ENCODE measurements around the gene SLC16A12. TPM values are rescaled to one million over a fixed set of nuclear protein-coding genes. Genes with fewer than 3 reads are reported as not detected.
A peak's percentile ranks its signal among the peaks of the same experiment; 100 is the strongest.
"Not testable (repeated sequence)": the region's sequence is repeated elsewhere in the genome, so short reads cannot be mapped to it uniquely, and the experiment has no call there.

Gene SLC16A12
- polyA plus RNA-seq, 1 donor (not counting 4 experiments of a cell fraction or from before 2014, with no cell fraction given) = 0.10 TPM

DNA sequence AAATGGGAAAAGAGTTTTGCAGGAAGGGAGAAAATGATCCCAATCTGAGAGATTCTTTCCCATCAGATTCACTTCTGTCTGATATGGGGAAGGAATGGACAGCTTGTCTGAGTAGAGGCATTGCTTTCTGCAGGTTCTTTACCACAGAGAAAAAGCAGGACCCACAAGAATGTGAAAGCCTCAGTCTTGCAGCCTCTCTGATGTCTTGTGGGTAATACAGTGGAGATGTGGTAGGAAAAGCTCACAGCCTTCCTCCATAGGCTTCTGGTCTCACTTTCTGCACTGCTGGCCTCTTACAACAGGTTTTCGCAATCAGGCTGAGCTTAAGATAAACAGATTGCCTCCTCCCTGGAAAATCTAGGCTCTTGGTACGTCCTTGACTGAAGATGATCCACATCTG is 142.4 kb downstream of the SLC16A12 start:
- no peaks in the 10 kb centered on the region for H3K9me3 ChIP-seq (ENCODE audit: control insufficient read depth, low read depth, low read length)
- FAIRE-seq = no peak

DNA sequence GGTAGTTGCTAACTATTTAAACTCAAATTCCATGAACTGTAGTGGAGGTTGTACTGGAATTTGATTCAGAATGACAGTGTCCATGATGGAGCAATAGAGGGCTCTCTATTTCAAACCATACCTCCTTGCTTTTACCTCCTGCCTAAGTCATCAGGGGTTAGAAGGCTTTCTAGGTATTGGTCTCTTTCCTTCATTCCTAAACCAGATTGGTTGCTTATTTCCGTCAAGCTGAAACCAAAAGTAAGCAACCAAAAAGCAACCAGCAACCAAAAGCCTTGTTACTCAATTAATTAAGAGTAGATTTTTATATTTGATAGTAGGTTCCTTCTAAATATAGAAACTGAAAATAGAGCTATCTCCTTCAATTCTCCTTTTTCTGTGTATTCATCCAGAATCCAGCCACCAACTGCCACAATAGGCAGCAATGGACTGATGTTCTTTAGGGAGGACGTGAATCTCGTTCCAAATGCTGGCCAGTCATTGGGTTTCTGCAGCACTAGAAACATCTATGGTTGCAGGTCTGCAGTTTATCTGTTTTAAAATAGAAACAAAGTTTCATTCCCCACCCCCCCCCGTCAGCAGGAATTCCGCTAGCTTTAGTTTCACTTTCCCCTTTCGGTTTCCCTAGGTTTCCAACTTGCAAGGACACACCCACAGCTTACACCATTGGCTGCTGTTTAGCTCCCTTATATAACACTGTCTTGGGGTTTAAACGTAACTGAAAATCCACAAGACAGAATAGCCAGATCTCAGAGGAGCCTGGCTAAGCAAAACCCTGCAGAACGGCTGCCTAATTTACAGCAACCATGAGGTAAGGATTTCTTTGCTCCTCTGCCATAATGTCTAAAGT is 143.3 kb downstream of the SLC16A12 start, which contains the start of gene IFIT1:
Gene IFIT1, plus strand, starts transcription at position 717 of the 850 bp plus-strand sequence. Its CDS starts 90 bp downstream, at position 807.
- no peaks in the 10 kb centered on the region for H4K20me1 ChIP-seq (ENCODE audit: control insufficient read depth, extremely low read depth, insufficient read depth, low read length)
- peak within 1 kb of the TSS; percentile 60 for H3K27ac ChIP-seq (ENCODE audit: control insufficient read depth, insufficient read depth, low read length)
- no peaks in the 10 kb centered on the region for H3K9me1 ChIP-seq (ENCODE audit: control insufficient read depth, extremely low read depth, insufficient read depth, low read length)
- no peaks in the 10 kb centered on the region for H3K9me3 ChIP-seq (ENCODE audit: control insufficient read depth, low read depth, low read length)
- H3K79me2 ChIP-seq (ENCODE audit: control insufficient read depth, insufficient read depth, low read length) = peaks cover 16% of the 10 kb centered on the region
- peak within 1 kb of the TSS; percentile 68 for H3K4me2 ChIP-seq (ENCODE audit: control insufficient read depth, extremely low read depth, insufficient read depth, low read depth, low read length)
- peak within 1 kb of the TSS; percentile 50 to 88 (median 84) for H3K4me3 ChIP-seq (ENCODE audit: control insufficient read depth in 2 of 3, extremely low read depth in 1 of 3, insufficient read depth in 2 of 3, low read depth in 1 of 3, low read length in 3 of 3)
- dilution Hi-C loops (cut with MboI; ENCODE audit: extremely low pct_ligation_motif_present, low sequenced_read_pairs) = no loop called here
- peaks cover 14% of the 10 kb centered on the region for H3K4me1 ChIP-seq (ENCODE audit: control insufficient read depth, extremely low read depth, insufficient read depth, low read length)
- FAIRE-seq (peak; percentile 90), DNase-seq (ENCODE audit: low read depth, low spot score) (peak; percentile 81)
- no peaks in the 10 kb centered on the region for H3K27me3 ChIP-seq (ENCODE audit: control insufficient read depth, extremely low read depth, insufficient read depth, low read length)
- TF ChIP-seq EZH2 (IDR thresholded peaks at IDR 0.05; ENCODE audit: low read length) (no peak), CTCF (optimal IDR thresholded peaks at IDR 0.05 in 1 of 3, IDR thresholded peaks at IDR 0.05 in 1 of 3, conservative IDR thresholded peaks at IDR 0.05 in 1 of 3; ENCODE audit: extremely low read depth in 1 of 3, insufficient read depth in 2 of 3, low read length in 3 of 3) (no peak)
- no peaks in the 10 kb centered on the region for H3K36me3 ChIP-seq (ENCODE audit: control insufficient read depth in 2 of 2, extremely low read depth in 1 of 2, insufficient read depth in 2 of 2, low read length in 2 of 2)
- peak within 1 kb of the TSS; percentile 94 for H2AFZ ChIP-seq (ENCODE audit: control insufficient read depth, low read length)
- H3K9ac ChIP-seq (ENCODE audit: control insufficient read depth, extremely low read depth, insufficient read depth, low read length) = peak within 1 kb of the TSS; percentile 67

More for the DNA sequence above, 142.4 kb downstream of the SLC16A12 start:
- Histone ChIP-seq H3K9me1 (ENCODE audit: control insufficient read depth, extremely low read depth, insufficient read depth, low read length) (no peaks in the 10 kb centered on the region), H3K79me2 (ENCODE audit: control insufficient read depth, insufficient read depth, low read length) (peaks cover 16% of the 10 kb centered on the region), H4K20me1 (ENCODE audit: control insufficient read depth, extremely low read depth, insufficient read depth, low read length) (no peaks in the 10 kb centered on the region), H2AFZ (ENCODE audit: control insufficient read depth, low read length) (peak overlapping the region; percentile 54), H3K9ac (ENCODE audit: control insufficient read depth, extremely low read depth, insufficient read depth, low read length) (peak overlapping the region; percentile 67), H3K27ac (ENCODE audit: control insufficient read depth, insufficient read depth, low read length) (peak overlapping the region; percentile 4), H3K4me3 (ENCODE audit: control insufficient read depth in 2 of 3, extremely low read depth in 1 of 3, insufficient read depth in 2 of 3, low read depth in 1 of 3, low read length in 3 of 3) (peak overlapping the region; percentile 50 to 88 (median 84)), H3K36me3 (ENCODE audit: control insufficient read depth in 2 of 2, extremely low read depth in 1 of 2, insufficient read depth in 2 of 2, low read length in 2 of 2) (peaks cover 0 to 1% of the 10 kb centered on the region in 2 experiments), H3K4me1 (ENCODE audit: control insufficient read depth, extremely low read depth, insufficient read depth, low read length) (peaks cover 14% of the 10 kb centered on the region), H3K27me3 (ENCODE audit: control insufficient read depth, extremely low read depth, insufficient read depth, low read length) (no peaks in the 10 kb centered on the region), H3K4me2 (ENCODE audit: control insufficient read depth, extremely low read depth, insufficient read depth, low read depth, low read length) (peak overlapping the region; percentile 68)
- DNase-seq (ENCODE audit: low read depth, low spot score) = no peak
- dilution Hi-C loops (cut with MboI; ENCODE audit: extremely low pct_ligation_motif_present, low sequenced_read_pairs) = no loop called here
- no peak for TF ChIP-seq EZH2 (IDR thresholded peaks at IDR 0.05; ENCODE audit: low read length)
- TF ChIP-seq CTCF (optimal IDR thresholded peaks at IDR 0.05 in 1 of 3, IDR thresholded peaks at IDR 0.05 in 1 of 3, conservative IDR thresholded peaks at IDR 0.05 in 1 of 3; ENCODE audit: extremely low read depth in 1 of 3, insufficient read depth in 2 of 3, low read length in 3 of 3) = no peak

DNA sequence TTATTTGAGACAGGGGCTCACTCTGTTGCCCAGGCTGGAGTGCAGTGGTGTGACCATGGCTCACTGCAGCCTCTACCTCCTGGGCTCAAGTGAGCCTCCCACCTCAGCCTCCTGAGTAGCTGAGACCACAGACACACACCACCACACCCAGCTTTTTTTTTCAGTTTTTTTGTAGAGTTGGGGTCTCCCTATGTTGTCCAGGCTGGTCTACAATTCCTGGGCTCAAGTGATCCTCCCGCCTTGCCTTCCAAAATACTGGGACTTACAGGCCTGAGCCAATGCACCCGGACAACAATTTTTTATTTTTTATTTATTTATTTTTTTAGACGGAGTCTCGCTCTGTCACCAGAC is 144.2 kb downstream of the SLC16A12 start:
- H3K27ac ChIP-seq (ENCODE audit: control insufficient read depth, insufficient read depth, low read length); H3K9ac ChIP-seq (ENCODE audit: control insufficient read depth, extremely low read depth, insufficient read depth, low read length); H4K20me1 ChIP-seq (ENCODE audit: control insufficient read depth, extremely low read depth, insufficient read depth, low read length); H3K36me3 ChIP-seq (ENCODE audit: control insufficient read depth in 2 of 2, extremely low read depth in 1 of 2, insufficient read depth in 2 of 2, low read length in 2 of 2); H3K4me3 ChIP-seq (ENCODE audit: control insufficient read depth in 2 of 3, extremely low read depth in 1 of 3, insufficient read depth in 2 of 3, low read depth in 1 of 3, low read length in 3 of 3); DNase-seq (ENCODE audit: low read depth, low spot score); H3K27me3 ChIP-seq (ENCODE audit: control insufficient read depth, extremely low read depth, insufficient read depth, low read length); H3K9me1 ChIP-seq (ENCODE audit: control insufficient read depth, extremely low read depth, insufficient read depth, low read length); dilution Hi-C loops (cut with MboI; ENCODE audit: extremely low pct_ligation_motif_present, low sequenced_read_pairs); H3K9me3 ChIP-seq (ENCODE audit: control insufficient read depth, low read depth, low read length); FAIRE-seq; H3K4me2 ChIP-seq (ENCODE audit: control insufficient read depth, extremely low read depth, insufficient read depth, low read depth, low read length); H2AFZ ChIP-seq (ENCODE audit: control insufficient read depth, low read length): not testable (repeated sequence)
- Histone ChIP-seq H3K4me1 (ENCODE audit: control insufficient read depth, extremely low read depth, insufficient read depth, low read length) (peaks cover 14% of the 10 kb centered on the region), H3K79me2 (ENCODE audit: control insufficient read depth, insufficient read depth, low read length) (peaks cover 14% of the 10 kb centered on the region)

Data from keratinocyte (primary cell).